Measurements from ENCODE around the gene WDFY4. TPM values are rescaled to one million over a fixed set of nuclear protein-coding genes. Genes with fewer than 3 reads are reported as not detected.

WDFY4 gene
- total and polyA plus RNA-seq, 2 donors (not counting 3 experiments of a cell fraction or from before 2014, with no cell fraction given), result 10.1 to 10.2 TPM

GRCh38 chr10:49023071-49023470, 338.4 kb downstream of the WDFY4 start:
- POLR2A ChIA-PET, result no interaction called here
- CTCF ChIA-PET, result no interaction called here
- Histone ChIP-seq H3K4me1 (ENCODE audit: control insufficient read depth, extremely low read depth, insufficient read depth, low read length) (no peaks in the 10 kb centered on the region), H4K20me1 (replicated peaks; ENCODE audit: control insufficient read depth, extremely low read depth, insufficient read depth, low read length) (no peaks in the 10 kb centered on the region), H3K36me3 (ENCODE audit: control insufficient read depth in 2 of 2, extremely low read depth in 1 of 2, insufficient read depth in 2 of 2, low read length in 2 of 2) (no peaks in the 10 kb centered on the region), H3K9ac (replicated peaks; ENCODE audit: extremely low read depth, insufficient read depth, low read length) (no peak overlapping the region), H2AFZ (ENCODE audit: low read depth, low read length) (no peak overlapping the region), H3K4me3 (replicated peaks in 1 of 3; ENCODE audit: insufficient read depth in 1 of 3, low read depth in 1 of 3, low read length in 3 of 3) (no peak overlapping the region), H3K9me3 (replicated peaks; ENCODE audit: control insufficient read depth, insufficient read depth, low read length) (no peaks in the 10 kb centered on the region), H3K4me2 (ENCODE audit: insufficient read depth, low read length) (no peak overlapping the region), H3K79me2 (ENCODE audit: control insufficient read depth, insufficient read depth, low read length) (no peaks in the 10 kb centered on the region), H3K9me1 (replicated peaks; ENCODE audit: control insufficient read depth, extremely low read depth, insufficient read depth, low read length) (no peaks in the 10 kb centered on the region), H3K27me3 (ENCODE audit: control insufficient read depth in 2 of 2, insufficient read depth in 2 of 2, low read length in 2 of 2) (no peaks in the 10 kb centered on the region), H3K27ac (ENCODE audit: insufficient read depth, low read depth, low read length) (no peak overlapping the region)
- intact Hi-C loops (cut with micrococcal nuclease), result no loop called here
- no TSS peak for BruUV-seq (replicated peaks)
- no peak for FAIRE-seq
- dilution Hi-C loops (cut with MboI; ENCODE audit: extremely low pct_ligation_motif_present, low sequenced_read_pairs), result no loop called here
- TF ChIP-seq CTCF (IDR thresholded peaks at IDR 0.05; ENCODE audit: extremely low read depth in 1 of 2, insufficient read depth in 1 of 2, low read depth in 1 of 2, low read length in 2 of 2) (no peak), MYC (IDR thresholded peaks at IDR 0.05; ENCODE audit: low read depth, low read length) (no peak), FOS (IDR thresholded peaks at IDR 0.05; ENCODE audit: borderline replicate concordance, insufficient read depth, low read length) (no peak), POLR2A (IDR thresholded peaks at IDR 0.05; ENCODE audit: low read depth, low read length) (no peak), POLR2AphosphoS5 (IDR thresholded peaks at IDR 0.05; ENCODE audit: insufficient read depth, low read depth, low read length) (no peak), MAX (IDR thresholded peaks at IDR 0.05; ENCODE audit: insufficient read depth, insufficient read length) (no peak), EZH2 (IDR thresholded peaks at IDR 0.05; ENCODE audit: borderline replicate concordance, low read depth, low read length, severe bottlenecking) (no peak), JUN (IDR thresholded peaks at IDR 0.05; ENCODE audit: borderline replicate concordance, insufficient read depth, insufficient read length, low read depth) (no peak), GATA2 (IDR thresholded peaks at IDR 0.05; ENCODE audit: insufficient read depth, insufficient read length, low read depth, low read length) (no peak)
- DNase-seq (ENCODE audit: low read depth, low spot score), result no peak
